ENCODE results near the gene PRELP. TPM values are rescaled to one million over a fixed set of nuclear protein-coding genes. Genes with fewer than 3 reads are reported as not detected.
A peak's percentile ranks its signal among the peaks of the same experiment; 100 is the strongest.

Gene PRELP
- total and polyA plus RNA-seq, 8 donors = 1.1 to 29.8 (median 8.7) TPM

- no peak for DNase-seq
- Histone ChIP-seq H3K36me3 (no peaks in the 10 kb centered on the region), H3K27me3 (no peaks in the 10 kb centered on the region), H3K4me1 (peaks cover 23 to 52% (median 38%) of the 10 kb centered on the region in 4 donors), H3K4me3 (no peak overlapping the region), H3K9me3 (no peaks in the 10 kb centered on the region), H3K27ac (peak overlapping the region in 3 of 5 donors; percentile 59 to 77 (median 73))
- intact Hi-C loops (cut with DNase I; ENCODE audit: low total_unique reads) = no loop called here
- 53 to 87% (median 73%) methylated on average over 1 of the region's 1 CpG for WGBS, 5 donors
- TF ChIP-seq POLR2AphosphoS5 (IDR thresholded peaks at IDR 0.05) = no peak
- no peak for TF ChIP-seq CTCF (IDR thresholded peaks at IDR 0.05)
- TF ChIP-seq POLR2A (IDR thresholded peaks at IDR 0.05) = no peak
- TF ChIP-seq EP300 (IDR thresholded peaks at IDR 0.05) = no peak
Observed at GRCh38 chr1:203512517-203512847, 36.9 kb downstream of the PRELP start.

GRCh38 chr1:203512848-203513584 lies 37.4 kb downstream of the PRELP start:
- TF ChIP-seq POLR2AphosphoS5 (IDR thresholded peaks at IDR 0.05) = peak; percentile 57 to 87 (median 69)
- TF ChIP-seq EP300 (IDR thresholded peaks at IDR 0.05) = no peak
- Histone ChIP-seq H3K4me3 (no peak overlapping the region), H3K9me3 (no peaks in the 10 kb centered on the region), H3K27me3 (no peaks in the 10 kb centered on the region), H3K36me3 (no peaks in the 10 kb centered on the region), H3K27ac (peak overlapping the region in 4 of 5 donors; percentile 42 to 77 (median 66)), H3K4me1 (peaks cover 18 to 47% (median 33%) of the 10 kb centered on the region in 4 donors)
- DNase-seq = peak; percentile 44 to 85
- 34 to 53% (median 44%) methylated on average over 10 of the region's 10 CpGs for WGBS, 5 donors
- intact Hi-C loops (cut with DNase I; ENCODE audit: low total_unique reads) = no loop called here

- intact Hi-C loops (cut with DNase I; ENCODE audit: low total_unique reads) = no loop called here
- no peak for DNase-seq
- WGBS, 5 donors = 55 to 89% (median 85%) methylated on average over 2 to 9 of the region's 9 CpGs
- TF ChIP-seq EP300 (IDR thresholded peaks at IDR 0.05) (no peak), POLR2AphosphoS5 (IDR thresholded peaks at IDR 0.05) (no peak), CTCF (IDR thresholded peaks at IDR 0.05) (no peak), POLR2A (IDR thresholded peaks at IDR 0.05) (no peak)
- no peaks in the 10 kb centered on the region for H3K27me3 ChIP-seq
- peak overlapping the region in 3 of 5 donors; percentile 59 to 77 (median 73) for H3K27ac ChIP-seq
- no peak overlapping the region for H3K4me3 ChIP-seq
- peaks cover 17 to 41% (median 31%) of the 10 kb centered on the region in 4 donors for H3K4me1 ChIP-seq
- H3K36me3 ChIP-seq = no peaks in the 10 kb centered on the region
- H3K9me3 ChIP-seq = no peaks in the 10 kb centered on the region
Observed at GRCh38 chr1:203513585-203514031, 38.0 kb downstream of the PRELP start.

- H3K27me3 ChIP-seq = no peaks in the 10 kb centered on the region
- no peak overlapping the region for H3K27ac ChIP-seq
- DNase-seq = no peak
- H3K4me3 ChIP-seq = no peak overlapping the region
- no peaks in the 10 kb centered on the region for H3K9me3 ChIP-seq
- WGBS, 5 donors = 93 to 97% (median 96%) methylated on average over 9 of the region's 9 CpGs
- H3K36me3 ChIP-seq = no peaks in the 10 kb centered on the region
- H3K4me1 ChIP-seq = peaks cover 25 to 60% (median 39%) of the 10 kb centered on the region in 4 donors
- intact Hi-C loops (cut with DNase I; ENCODE audit: low total_unique reads) = no loop called here
- TF ChIP-seq EP300 (IDR thresholded peaks at IDR 0.05) (no peak), CTCF (IDR thresholded peaks at IDR 0.05) (no peak), POLR2A (IDR thresholded peaks at IDR 0.05) (no peak), POLR2AphosphoS5 (IDR thresholded peaks at IDR 0.05) (no peak)
Observed at GRCh38 chr1:203516184-203516583, 40.6 kb downstream of the PRELP start.

- Histone ChIP-seq H3K27me3 (no peaks in the 10 kb centered on the region), H3K4me1 (peaks cover 29 to 60% (median 46%) of the 10 kb centered on the region in 4 donors), H3K27ac (no peak overlapping the region), H3K36me3 (no peaks in the 10 kb centered on the region), H3K4me3 (no peak overlapping the region), H3K9me3 (no peaks in the 10 kb centered on the region)
- 63 to 73% (median 70%) methylated on average over 5 of the region's 5 CpGs for WGBS, 5 donors
- no peak for TF ChIP-seq POLR2A (IDR thresholded peaks at IDR 0.05)
- no peak for TF ChIP-seq EP300 (IDR thresholded peaks at IDR 0.05)
- no peak for TF ChIP-seq POLR2AphosphoS5 (IDR thresholded peaks at IDR 0.05)
- no peak for TF ChIP-seq CTCF (IDR thresholded peaks at IDR 0.05)
- DNase-seq = no peak
- intact Hi-C loops (cut with DNase I; ENCODE audit: low total_unique reads) = no loop called here
Observed at GRCh38 chr1:203516906-203517305, 41.3 kb downstream of the PRELP start.
